Activated CD8-positive, alpha-beta memory T cell treated with anti-CD3 and anti-CD28 coated beads for 36 hours (primary cell): ENCODE results near the gene TIMM29. TPM values are rescaled to one million over a fixed set of nuclear protein-coding genes. Genes with fewer than 3 reads are reported as not detected.

Experiments used
- CTCF ChIA-PET: fragments of 350-600 bp; sonication (Branson Sonifier 250); formaldehyde crosslinking; loops from one replicate; lab custom pipeline; 2021; ENCODE audit warnings: antibody characterized with exemption; lab: Charles Lee
- POLR2A ChIA-PET: fragments of 350-600 bp; sonication (Branson Sonifier 250); formaldehyde crosslinking; loops from one replicate; lab custom pipeline; 2021; ENCODE audit warnings: antibody characterized with exemption; lab: Charles Lee
- total RNA-seq, 2 experiments: library from RNA; stranded (reverse); gene quantifications; one replicate each; pipeline ENCODE4 v1.2.3, GENCODE V29; 2021

TIMM29 gene
- total RNA-seq, 2 experiments from 2014 or later: 19.8 to 19.9 TPM

GRCh38 chr19:10907925-10908324, 20.7 kb upstream of the TIMM29 start:
- ChIA-PET POLR2A (no interaction called here), CTCF (no interaction called here)

DNA sequence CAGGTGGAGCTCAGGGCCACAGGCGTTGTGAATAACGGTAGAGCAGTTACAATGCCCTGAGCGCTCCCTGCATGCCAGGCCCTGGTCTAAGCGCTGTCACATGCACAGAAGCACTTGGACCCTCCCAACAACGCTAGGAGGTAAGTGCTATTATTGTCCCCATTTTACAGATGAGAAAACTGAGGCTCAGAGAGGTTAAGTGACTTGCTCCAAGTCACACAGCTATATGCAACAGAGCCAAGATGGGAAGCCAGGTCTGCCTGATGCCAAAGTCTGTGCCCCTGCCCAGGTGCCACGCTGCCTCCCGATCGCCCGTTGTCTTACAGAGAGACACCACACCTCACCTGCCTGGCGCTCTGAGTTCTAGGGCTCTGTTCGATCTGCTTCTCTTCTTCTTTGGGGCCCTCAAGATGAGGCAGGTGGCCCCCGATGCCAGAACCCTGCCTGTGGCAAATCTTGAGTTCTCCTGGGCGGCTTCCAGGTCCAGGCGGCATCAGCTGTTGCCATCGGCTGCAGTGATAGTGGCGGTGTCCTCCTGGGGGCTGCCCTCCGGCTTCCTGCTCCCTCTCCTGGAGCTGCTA, 20.1 kb upstream of the TIMM29 start:
- CTCF ChIA-PET: interaction anchor here (0.5 kb wide), 1 partner anchor 160 kb away, joined by 3 read pairs; no protein-coding TSS in a partner anchor
- POLR2A ChIA-PET: no interaction called here

- POLR2A ChIA-PET: no interaction called here
- CTCF ChIA-PET: interaction anchor here (0.6 kb wide), 1 partner anchor 47 kb away, joined by 3 read pairs; no protein-coding TSS in a partner anchor
These were observed 16.8 kb upstream of the TIMM29 start for GRCh38 chr19:10911579-10912363.

DNA sequence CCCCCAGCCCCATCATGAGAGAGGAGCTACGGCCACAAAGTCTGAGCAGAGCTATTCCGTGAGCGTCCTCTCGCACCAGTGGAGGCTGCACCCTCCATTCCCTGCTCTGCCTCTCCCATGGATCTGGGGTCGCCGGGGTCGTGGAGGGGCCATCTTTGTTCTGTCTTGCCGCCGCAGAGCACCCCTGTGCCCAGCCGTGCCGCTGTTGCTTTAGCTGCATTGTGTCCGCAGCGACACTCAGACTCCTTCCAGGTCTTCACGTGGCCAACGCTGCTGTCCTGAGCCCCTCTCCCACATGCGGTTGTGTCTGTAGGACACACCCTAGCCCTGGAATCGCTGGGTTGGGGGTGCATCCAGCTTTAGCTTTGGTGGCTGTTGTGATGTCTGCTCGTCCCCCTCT, 16.0 kb upstream of the TIMM29 start:
- ChIA-PET POLR2A (no interaction called here), CTCF (no interaction called here)

GRCh38 chr19:10913716-10914340, 14.8 kb upstream of the TIMM29 start:
- ChIA-PET CTCF (interaction anchor here (0.5 kb wide), 1 partner anchor 16 kb away, joined by 4 read pairs; no protein-coding TSS in a partner anchor), POLR2A (no interaction called here)

DNA sequence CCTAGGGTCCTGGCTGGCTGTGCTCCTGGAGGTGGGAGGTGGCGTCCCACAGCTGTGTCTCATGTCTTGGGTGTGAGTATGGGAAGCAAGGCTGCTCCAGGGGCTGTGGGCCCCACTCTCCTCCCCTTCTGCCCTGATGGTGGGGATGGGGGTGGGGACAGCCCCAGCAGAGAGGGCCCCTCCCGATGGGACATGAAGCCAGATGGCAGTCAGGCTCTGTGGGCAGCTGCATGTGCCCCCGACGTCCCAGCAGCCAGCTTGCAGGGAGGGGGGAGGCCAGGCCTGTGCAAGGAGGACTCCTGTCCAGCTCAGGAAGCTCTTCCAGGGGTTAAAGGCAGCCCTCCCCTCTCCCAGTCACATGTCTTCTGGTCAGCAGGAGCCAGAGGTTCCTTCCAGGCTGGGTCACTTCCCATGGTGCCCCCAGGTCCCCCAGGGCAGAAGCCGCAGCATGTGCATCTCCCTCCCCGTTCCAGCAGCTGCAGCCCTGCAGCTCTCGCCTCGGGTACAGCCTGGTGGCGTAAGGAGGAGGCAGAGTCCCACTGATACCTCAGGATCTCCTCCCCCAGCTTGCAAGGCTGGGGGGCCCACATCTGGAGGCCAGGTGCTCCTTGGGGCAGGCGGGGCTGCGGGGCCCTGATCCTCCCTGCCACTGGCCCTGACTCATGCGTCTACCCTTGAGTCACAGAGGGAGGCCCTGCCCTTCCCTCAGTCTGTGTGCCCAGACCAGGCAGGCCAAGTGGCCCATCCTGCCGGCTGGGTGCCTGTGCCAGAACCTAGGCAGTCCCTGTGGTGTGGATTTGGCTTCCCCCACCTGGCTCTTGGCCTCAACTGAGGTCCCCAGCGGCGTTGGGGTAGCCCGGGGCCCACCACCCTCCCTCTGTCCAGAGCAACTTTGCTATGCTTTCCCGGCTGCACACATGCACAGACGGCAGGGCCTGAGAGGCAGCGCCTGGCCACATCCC, 13.2 kb upstream of the TIMM29 start:
- POLR2A ChIA-PET: no interaction called here
- CTCF ChIA-PET: no interaction called here

DNA sequence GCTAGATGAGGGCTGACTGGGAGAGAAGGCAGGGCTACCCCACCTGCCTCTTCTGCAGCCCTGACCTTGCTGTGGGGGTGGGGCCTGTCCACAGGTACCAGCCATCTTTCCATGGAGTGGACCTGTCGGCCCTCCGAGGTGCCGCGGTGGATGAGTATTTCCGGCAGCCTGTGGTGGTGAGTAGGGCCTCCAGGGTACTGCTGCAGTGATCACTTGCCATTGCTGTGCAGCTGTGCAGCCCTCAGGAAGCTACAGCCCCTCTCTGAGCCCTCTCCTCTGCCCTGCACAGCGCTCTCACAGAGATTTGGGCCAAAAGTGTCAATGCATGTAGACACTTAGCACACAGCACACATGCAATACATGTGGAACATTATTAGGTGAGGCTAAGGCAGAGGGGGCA, 12.0 kb upstream of the TIMM29 start:
- CTCF ChIA-PET: interaction anchor here (1.2 kb wide), 1 partner anchor 44 kb away, joined by 3 read pairs; no protein-coding TSS in a partner anchor
- POLR2A ChIA-PET: no interaction called here

GRCh38 chr19:10918359-10918758, 10.3 kb upstream of the TIMM29 start:
- ChIA-PET CTCF (no interaction called here), POLR2A (interaction anchor here (0.7 kb wide), 1 partner anchor 91 kb away, joined by 3 read pairs; no protein-coding TSS in a partner anchor)

DNA sequence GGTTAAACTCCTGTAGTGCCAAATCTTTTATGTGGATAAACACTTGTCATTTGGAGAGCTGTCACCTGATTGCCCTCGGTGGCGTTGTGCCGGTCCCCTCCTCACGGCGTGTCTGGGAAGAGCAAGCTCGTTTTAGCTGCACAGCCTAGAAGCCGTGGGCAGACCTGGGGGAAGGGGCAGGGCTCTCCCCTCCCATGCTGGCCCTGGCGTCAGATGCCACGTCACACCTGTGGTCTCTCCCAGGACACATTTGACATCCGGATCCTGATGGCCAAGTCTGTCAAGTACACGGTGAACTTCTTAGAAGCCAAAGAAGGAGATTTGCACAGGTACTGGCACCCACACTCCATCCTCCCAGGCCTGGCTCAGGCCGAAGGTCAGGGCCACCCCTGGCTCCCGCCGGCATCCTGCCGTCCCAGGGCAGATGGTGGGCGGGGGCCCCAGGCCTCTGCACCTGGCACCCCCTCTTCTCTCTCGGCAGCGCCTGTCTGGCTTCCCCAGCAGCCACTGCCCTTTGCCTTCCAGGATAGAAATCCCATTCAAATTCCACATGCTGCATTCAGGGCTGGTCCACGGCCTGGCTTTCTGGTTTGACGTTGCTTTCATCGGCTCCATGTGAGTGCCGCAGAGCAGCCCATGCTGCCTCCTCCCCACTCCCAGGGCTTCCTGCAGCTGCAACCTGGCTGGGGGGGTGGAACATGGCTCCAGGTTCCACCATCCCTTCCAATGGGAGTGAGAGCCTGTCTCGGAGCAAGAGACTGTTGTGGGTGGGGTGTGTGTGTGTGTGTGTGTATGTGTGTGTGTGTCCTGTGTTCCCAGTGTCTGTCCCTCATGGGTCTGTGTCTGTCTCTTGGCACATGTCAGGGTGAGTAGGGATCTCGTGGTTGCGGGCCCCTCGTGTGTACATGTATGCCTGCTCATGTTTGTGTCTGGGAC, 9.0 kb upstream of the TIMM29 start:
- POLR2A ChIA-PET: no interaction called here
- CTCF ChIA-PET: no interaction called here

DNA sequence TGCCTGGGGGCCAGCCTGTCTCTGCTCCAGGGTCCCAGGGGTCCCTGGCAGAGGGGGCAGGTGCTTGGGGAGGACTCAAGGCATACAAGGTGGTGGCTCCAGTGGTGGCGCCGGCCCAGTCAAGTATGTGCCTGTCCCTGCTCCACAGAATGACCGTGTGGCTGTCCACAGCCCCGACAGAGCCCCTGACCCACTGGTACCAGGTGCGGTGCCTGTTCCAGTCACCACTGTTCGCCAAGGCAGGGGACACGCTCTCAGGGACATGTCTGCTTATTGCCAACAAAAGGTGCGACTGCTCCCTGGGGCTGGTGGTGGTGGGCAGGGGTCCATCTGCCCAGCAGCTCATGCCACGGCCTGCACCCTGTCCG, 8.3 kb upstream of the TIMM29 start:
- CTCF ChIA-PET: no interaction called here
- POLR2A ChIA-PET: no interaction called here

GRCh38 chr19:10920781-10921180, 7.8 kb upstream of the TIMM29 start:
- ChIA-PET POLR2A (no interaction called here), CTCF (no interaction called here)

- ChIA-PET CTCF (no interaction called here), POLR2A (interaction anchor here (0.6 kb wide), 1 partner anchor 48 kb away, joined by 4 read pairs; no protein-coding TSS in a partner anchor)
These were observed 7.3 kb upstream of the TIMM29 start for GRCh38 chr19:10921199-10921909.

- CTCF ChIA-PET: interaction anchor here (1.3 kb wide), 1 partner anchor 20 kb away, joined by 4 read pairs; no protein-coding TSS in a partner anchor
- POLR2A ChIA-PET: interaction anchor here (0.6 kb wide), 1 partner anchor 48 kb away, joined by 4 read pairs; no protein-coding TSS in a partner anchor
These were observed 6.5 kb upstream of the TIMM29 start for GRCh38 chr19:10921910-10922637.

- ChIA-PET POLR2A (no interaction called here), CTCF (interaction anchor here (1.3 kb wide), 1 partner anchor 19 kb away, joined by 4 read pairs; no protein-coding TSS in a partner anchor)
These were observed 6.0 kb upstream of the TIMM29 start for GRCh38 chr19:10922638-10923014.

GRCh38 chr19:10923260-10924112, 5.1 kb upstream of the TIMM29 start:
- CTCF ChIA-PET: interaction anchor here (1.3 kb wide), 1 partner anchor 18 kb away, joined by 4 read pairs; no protein-coding TSS in a partner anchor

DNA sequence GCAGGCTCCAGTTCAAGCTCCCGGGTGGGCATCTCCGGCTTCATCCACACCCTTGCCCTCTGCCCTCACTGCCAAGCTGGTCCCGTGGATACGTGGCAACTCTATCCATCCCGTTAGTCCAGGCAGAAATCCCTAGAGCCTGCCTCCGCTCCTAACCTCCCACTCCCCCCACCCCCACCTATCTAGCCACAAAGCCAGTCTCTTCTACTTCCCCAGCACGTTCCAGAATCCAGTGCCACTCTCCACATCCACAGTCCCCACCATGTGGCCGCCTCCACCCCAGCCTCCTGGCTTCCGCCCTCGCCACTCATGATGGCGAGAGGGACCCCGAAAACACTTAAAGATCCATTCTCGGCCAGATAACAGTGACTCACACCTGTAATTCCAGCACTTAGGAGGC, 4.0 kb upstream of the TIMM29 start:
- CTCF ChIA-PET: no interaction called here
- POLR2A ChIA-PET: interaction anchor here (0.6 kb wide), 1 partner anchor 357 kb away, joined by 5 read pairs; no protein-coding TSS in a partner anchor

More at GRCh38 chr19:10923260-10924112, 5.1 kb upstream of the TIMM29 start:
- POLR2A ChIA-PET: no interaction called here
